ENCODE data around the gene GET4.

GET4 gene

DNA sequence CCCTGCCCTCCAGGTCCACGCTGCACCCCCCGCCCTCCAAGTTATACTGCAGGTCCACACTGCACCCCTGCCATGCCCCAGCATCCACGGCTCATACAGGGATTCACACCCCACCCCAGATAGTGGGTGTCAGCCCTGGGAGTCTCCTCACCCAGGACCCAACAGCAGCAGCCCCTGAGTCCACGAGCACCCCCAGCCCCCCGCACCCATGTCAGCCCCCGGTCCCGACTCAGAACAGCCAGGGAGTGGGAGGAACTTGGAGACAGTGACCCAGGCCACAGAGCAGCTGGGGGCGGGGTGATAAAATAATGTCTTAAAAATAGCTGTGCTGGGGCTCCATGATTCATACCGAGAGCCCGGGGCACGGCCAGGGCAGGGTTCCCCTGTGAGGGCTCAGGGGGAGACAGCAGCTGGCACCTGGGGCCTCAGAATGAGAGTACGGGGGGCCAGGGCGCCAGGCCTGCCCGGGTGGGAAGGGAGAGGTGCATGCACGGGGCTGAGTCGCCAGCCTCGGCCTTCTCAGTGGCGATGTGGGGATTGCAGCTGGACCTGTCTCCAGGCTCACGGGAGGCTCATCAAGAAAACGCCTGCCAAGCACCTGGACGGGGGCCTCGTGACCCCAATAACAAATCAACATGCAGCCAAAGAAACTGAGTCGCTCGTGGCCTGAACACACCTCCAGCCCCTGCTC lies 48.3 kb downstream of the GET4 start:
- ChIA-PET POLR2A (no interaction called here), CTCF (no interaction called here)
- TF ChIP-seq SP1 (IDR thresholded peaks at IDR 0.05) (no peak), ARNT (IDR thresholded peaks at IDR 0.05) (no peak), FOXK2 (IDR thresholded peaks at IDR 0.05) (no peak), HDGF (IDR thresholded peaks at IDR 0.05; ENCODE audit: borderline replicate concordance) (no peak), ELF4 (IDR thresholded peaks at IDR 0.05) (no peak), FOXM1 (IDR thresholded peaks at IDR 0.05; ENCODE audit: borderline replicate concordance) (no peak), SUZ12 (IDR thresholded peaks at IDR 0.05) (no peak), L3MBTL2 (conservative IDR thresholded peaks at IDR 0.05) (no peak), TARDBP (IDR thresholded peaks at IDR 0.05) (no peak), FOXA1 (IDR thresholded peaks at IDR 0.05) (no peak), LEF1 (IDR thresholded peaks at IDR 0.05; ENCODE audit: borderline replicate concordance) (no peak), NFRKB (IDR thresholded peaks at IDR 0.05) (no peak), BHLHE40 (IDR thresholded peaks at IDR 0.05; ENCODE audit: borderline replicate concordance) (no peak), CTBP1 (IDR thresholded peaks at IDR 0.05; ENCODE audit: borderline replicate concordance) (no peak), ZNF384 (IDR thresholded peaks at IDR 0.05) (no peak)
- TF ChIP-seq, protein P1, sequence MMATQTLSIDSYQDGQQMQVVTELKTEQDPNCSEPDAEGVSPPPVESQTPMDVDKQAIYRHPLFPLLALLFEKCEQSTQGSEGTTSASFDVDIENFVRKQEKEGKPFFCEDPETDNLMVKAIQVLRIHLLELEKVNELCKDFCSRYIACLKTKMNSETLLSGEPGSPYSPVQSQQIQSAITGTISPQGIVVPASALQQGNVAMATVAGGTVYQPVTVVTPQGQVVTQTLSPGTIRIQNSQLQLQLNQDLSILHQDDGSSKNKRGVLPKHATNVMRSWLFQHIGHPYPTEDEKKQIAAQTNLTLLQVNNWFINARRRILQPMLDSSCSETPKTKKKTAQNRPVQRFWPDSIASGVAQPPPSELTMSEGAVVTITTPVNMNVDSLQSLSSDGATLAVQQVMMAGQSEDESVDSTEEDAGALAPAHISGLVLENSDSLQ (IDR thresholded peaks at IDR 0.05): no peak
- DNase-seq (ENCODE audit: extremely low spot score): no peak

DNA sequence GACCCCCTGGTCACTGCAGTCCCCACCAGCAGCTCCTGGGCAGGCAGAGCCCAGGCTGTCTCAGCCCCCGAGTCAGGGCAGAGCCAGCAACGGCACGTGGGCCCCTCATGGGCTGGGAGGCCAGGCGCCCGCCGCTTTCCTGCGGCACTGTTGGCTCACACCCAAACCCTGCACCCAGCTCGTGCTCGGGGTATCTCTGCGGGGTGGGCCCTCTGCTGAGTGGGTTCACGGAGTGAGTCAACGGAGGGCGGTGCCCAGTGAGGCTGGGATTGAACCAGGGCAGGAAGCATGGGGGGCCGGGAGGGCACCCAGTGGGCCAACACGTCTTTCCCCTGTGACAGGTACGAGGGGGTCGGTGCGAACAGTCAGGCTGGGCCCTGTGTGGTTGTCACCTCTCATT lies 49.2 kb downstream of the GET4 start:
- TF ChIP-seq ELF4 (IDR thresholded peaks at IDR 0.05) (no peak), FOXA1 (IDR thresholded peaks at IDR 0.05) (no peak), TARDBP (IDR thresholded peaks at IDR 0.05) (no peak), FOXM1 (IDR thresholded peaks at IDR 0.05; ENCODE audit: borderline replicate concordance) (no peak), HDGF (IDR thresholded peaks at IDR 0.05; ENCODE audit: borderline replicate concordance) (no peak), SP1 (IDR thresholded peaks at IDR 0.05) (no peak), NFRKB (IDR thresholded peaks at IDR 0.05) (no peak), CTBP1 (IDR thresholded peaks at IDR 0.05; ENCODE audit: borderline replicate concordance) (no peak), ARNT (IDR thresholded peaks at IDR 0.05) (no peak), FOXK2 (IDR thresholded peaks at IDR 0.05) (no peak), LEF1 (IDR thresholded peaks at IDR 0.05; ENCODE audit: borderline replicate concordance) (no peak), SUZ12 (IDR thresholded peaks at IDR 0.05) (no peak), L3MBTL2 (conservative IDR thresholded peaks at IDR 0.05) (no peak), BHLHE40 (IDR thresholded peaks at IDR 0.05; ENCODE audit: borderline replicate concordance) (no peak), ZNF384 (IDR thresholded peaks at IDR 0.05) (no peak)
- TF ChIP-seq, protein P1 (IDR thresholded peaks at IDR 0.05): no peak
- DNase-seq (ENCODE audit: extremely low spot score): no peak
- ChIA-PET POLR2A (no interaction called here), CTCF (no interaction called here)

- TF ChIP-seq ARNT (IDR thresholded peaks at IDR 0.05) (no peak), SUZ12 (IDR thresholded peaks at IDR 0.05) (no peak), FOXK2 (IDR thresholded peaks at IDR 0.05) (no peak), FOXA1 (IDR thresholded peaks at IDR 0.05) (no peak), HDGF (IDR thresholded peaks at IDR 0.05; ENCODE audit: borderline replicate concordance) (no peak)
- POLR2A ChIA-PET: no interaction called here
- CTCF ChIA-PET: no interaction called here
- DNase-seq (ENCODE audit: extremely low spot score): no peak
Measured at GRCh38 chr7:926061-927030, 50.0 kb downstream of the GET4 start.

GRCh38 chr7:927031-927671 lies 50.8 kb downstream of the GET4 start:
- DNase-seq (ENCODE audit: extremely low spot score): no peak
- POLR2A ChIA-PET: no interaction called here
- CTCF ChIA-PET: no interaction called here
- TF ChIP-seq CTBP1 (IDR thresholded peaks at IDR 0.05; ENCODE audit: borderline replicate concordance) (no peak), ARNT (IDR thresholded peaks at IDR 0.05) (no peak), FOXM1 (IDR thresholded peaks at IDR 0.05; ENCODE audit: borderline replicate concordance) (no peak), FOXK2 (IDR thresholded peaks at IDR 0.05) (no peak), BHLHE40 (IDR thresholded peaks at IDR 0.05; ENCODE audit: borderline replicate concordance) (no peak), L3MBTL2 (conservative IDR thresholded peaks at IDR 0.05) (no peak), NFRKB (IDR thresholded peaks at IDR 0.05) (no peak), HDGF (IDR thresholded peaks at IDR 0.05; ENCODE audit: borderline replicate concordance) (no peak), ELF4 (IDR thresholded peaks at IDR 0.05) (no peak), LEF1 (IDR thresholded peaks at IDR 0.05; ENCODE audit: borderline replicate concordance) (no peak), SP1 (IDR thresholded peaks at IDR 0.05) (no peak), SUZ12 (IDR thresholded peaks at IDR 0.05) (no peak), TARDBP (IDR thresholded peaks at IDR 0.05) (no peak), FOXA1 (IDR thresholded peaks at IDR 0.05) (no peak), ZNF384 (IDR thresholded peaks at IDR 0.05) (no peak)
- TF ChIP-seq, protein P1 (IDR thresholded peaks at IDR 0.05): no peak

DNA sequence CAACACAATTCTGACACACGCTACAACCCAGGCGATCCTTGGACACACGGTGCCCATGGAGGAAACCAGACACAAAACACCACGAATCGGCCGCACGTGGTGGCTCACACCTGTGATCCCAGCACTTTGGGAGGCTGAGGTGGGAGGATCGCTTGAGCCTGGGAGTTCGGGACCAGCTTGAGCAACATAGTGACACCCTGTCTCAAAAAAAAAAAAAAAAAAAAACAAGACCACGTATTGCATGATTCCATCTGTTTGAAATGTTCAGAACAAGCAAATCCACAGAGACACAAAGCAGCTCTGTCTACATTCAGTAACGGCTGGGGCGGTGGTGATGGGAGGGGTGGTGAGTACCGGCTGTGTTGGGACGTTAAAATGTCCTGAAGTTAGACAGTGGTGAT lies 53.0 kb downstream of the GET4 start:
- no peak for TF ChIP-seq ZNF384 (IDR thresholded peaks at IDR 0.05)
- ChIA-PET POLR2A (no interaction called here), CTCF (no interaction called here)

More for the DNA sequence above, 53.0 kb downstream of the GET4 start:
- DNase-seq (ENCODE audit: extremely low spot score): no peak

Data from HEK293T (cell line).